Endothelial cell (in vitro differentiated cells): ENCODE measurements around the gene VPS13D. TPM values are rescaled to one million over a fixed set of nuclear protein-coding genes. Genes with fewer than 3 reads are reported as not detected.

Experiments used
- DNase-seq: peaks from one replicate; pipeline ENCODE4 v3.0.0; 2021; ENCODE audit warnings: low spot score
- H3K27ac Mint-ChIP-seq: one replicate; pipeline ENCODE4 v1.8.0; 2021; ENCODE audit warnings: mixed read lengths, inconsistent platforms; ENCODE audit not compliant: unreplicated experiment
- H3K27me3 Mint-ChIP-seq: one replicate; pipeline ENCODE4 v1.8.0; 2021; ENCODE audit warnings: mild to moderate bottlenecking, moderate library complexity, mixed read lengths, inconsistent platforms; ENCODE audit not compliant: unreplicated experiment
- H3K36me3 Mint-ChIP-seq: one replicate; pipeline ENCODE4 v1.8.0; 2021; ENCODE audit warnings: mild to moderate bottlenecking, low read depth, mixed read lengths, inconsistent platforms; ENCODE audit not compliant: unreplicated experiment
- H3K4me1 Mint-ChIP-seq: one replicate; pipeline ENCODE4 v1.8.0; 2021; ENCODE audit warnings: mild to moderate bottlenecking, mixed read lengths, inconsistent platforms; ENCODE audit not compliant: unreplicated experiment
- H3K4me3 Mint-ChIP-seq: one replicate; pipeline ENCODE4 v1.8.0; 2021; ENCODE audit warnings: mild to moderate bottlenecking, mixed read lengths, inconsistent platforms; ENCODE audit not compliant: unreplicated experiment
- H3K9me3 Mint-ChIP-seq: one replicate; pipeline ENCODE4 v1.8.0; 2021; ENCODE audit warnings: mixed read lengths, inconsistent platforms; ENCODE audit not compliant: unreplicated experiment
- total RNA-seq: library from RNA; stranded (reverse); fragmentation: NEBNext Ultra II Directional; extraction: Animal tissue kit (Norgen Biotek cat#: 25700); gene quantifications from one replicate; pipeline ENCODE4 v1.2.1, GENCODE V29; 2021; ENCODE audit not compliant: unreplicated experiment
- TF ChIP-seq, protein P1 (sequence below): fragments of 200-600 bp; sonication (generic); IDR thresholded peaks from one replicate; pipeline ENCODE4 v1.5.0; 2021; ENCODE audit warnings: antibody characterized with exemption; ENCODE audit not compliant: unreplicated experiment

VPS13D gene
- total RNA-seq, 1 donor from 2014 or later, result 37.8 TPM

DNA sequence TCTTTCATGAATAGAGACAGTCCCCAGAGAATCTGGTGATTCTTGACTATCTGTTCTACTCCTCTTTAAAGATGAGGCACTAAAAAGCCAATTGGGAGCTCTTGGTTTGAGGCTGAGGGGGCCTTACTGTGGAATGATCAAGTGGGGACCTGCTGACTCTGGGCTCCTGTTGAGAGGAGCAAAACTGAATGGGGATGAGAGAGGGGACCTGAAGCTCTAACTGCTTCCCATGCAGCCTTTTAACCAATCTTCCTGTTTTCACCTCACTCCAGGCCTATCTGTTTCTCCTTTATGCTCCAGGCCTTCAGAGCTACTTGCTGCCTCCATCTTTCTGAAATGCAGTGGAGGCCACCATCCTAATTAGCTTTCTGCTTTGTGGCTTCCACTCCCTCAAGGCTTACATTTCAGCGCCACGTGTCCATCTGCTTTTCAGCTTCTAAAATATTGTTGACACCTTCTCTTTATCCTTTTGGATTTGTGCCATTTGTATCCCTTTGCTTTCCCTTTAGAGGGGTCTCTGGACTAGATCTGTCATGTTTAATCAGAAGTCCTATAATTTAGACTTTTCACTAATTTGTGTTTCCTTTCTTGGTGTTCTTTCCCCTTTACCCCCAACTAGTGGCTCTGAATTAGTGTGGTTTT is 242.4 kb downstream of the VPS13D start:
- no peak for DNase-seq
- Mint-ChIP-seq H3K36me3 (peaks cover 31% of the 10 kb centered on the region), H3K27me3 (no peaks in the 10 kb centered on the region), H3K4me3 (no peak overlapping the region), H3K9me3 (no peaks in the 10 kb centered on the region), H3K4me1 (no peaks in the 10 kb centered on the region), H3K27ac (no peak overlapping the region)
- TF ChIP-seq, protein P1, sequence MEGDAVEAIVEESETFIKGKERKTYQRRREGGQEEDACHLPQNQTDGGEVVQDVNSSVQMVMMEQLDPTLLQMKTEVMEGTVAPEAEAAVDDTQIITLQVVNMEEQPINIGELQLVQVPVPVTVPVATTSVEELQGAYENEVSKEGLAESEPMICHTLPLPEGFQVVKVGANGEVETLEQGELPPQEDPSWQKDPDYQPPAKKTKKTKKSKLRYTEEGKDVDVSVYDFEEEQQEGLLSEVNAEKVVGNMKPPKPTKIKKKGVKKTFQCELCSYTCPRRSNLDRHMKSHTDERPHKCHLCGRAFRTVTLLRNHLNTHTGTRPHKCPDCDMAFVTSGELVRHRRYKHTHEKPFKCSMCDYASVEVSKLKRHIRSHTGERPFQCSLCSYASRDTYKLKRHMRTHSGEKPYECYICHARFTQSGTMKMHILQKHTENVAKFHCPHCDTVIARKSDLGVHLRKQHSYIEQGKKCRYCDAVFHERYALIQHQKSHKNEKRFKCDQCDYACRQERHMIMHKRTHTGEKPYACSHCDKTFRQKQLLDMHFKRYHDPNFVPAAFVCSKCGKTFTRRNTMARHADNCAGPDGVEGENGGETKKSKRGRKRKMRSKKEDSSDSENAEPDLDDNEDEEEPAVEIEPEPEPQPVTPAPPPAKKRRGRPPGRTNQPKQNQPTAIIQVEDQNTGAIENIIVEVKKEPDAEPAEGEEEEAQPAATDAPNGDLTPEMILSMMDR, result no peak

DNA sequence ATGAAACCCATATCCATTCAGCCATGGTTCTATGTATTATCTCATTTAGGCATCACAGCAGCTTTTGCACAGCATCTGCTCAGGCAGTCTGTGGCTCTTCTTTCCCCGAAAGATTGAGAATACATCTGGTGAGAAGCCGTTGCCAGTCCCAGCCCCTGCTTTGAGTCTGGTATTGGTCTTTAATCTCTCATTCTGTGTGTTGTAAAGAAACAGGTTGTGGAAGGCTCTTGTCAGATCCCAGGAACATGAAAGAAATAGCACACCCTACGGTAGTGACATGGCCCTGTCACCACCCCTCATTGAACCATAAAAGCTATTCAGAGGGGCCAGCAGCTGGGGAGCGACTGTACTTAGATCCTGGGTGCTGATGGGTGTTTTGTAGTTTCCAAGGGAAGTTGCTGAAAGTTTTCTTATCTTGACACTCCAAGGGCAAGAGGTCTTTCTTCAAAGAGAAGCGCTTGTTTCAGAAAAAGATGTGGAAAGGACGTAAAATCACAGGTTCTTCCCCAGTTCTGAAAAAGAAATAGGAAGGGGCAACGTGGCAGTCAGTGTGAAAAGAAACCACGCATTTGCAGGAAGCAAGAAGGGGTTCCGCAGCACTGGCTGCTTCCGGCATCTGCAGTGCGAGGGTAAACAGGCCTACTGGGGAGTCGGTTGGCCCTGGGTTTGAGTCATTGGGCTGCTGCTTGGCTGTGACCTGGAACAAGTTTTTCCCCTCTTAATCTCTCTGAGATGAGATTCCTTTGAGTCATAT is 243.1 kb downstream of the VPS13D start:
- Mint-ChIP-seq H3K4me1 (peaks cover 3% of the 10 kb centered on the region), H3K9me3 (no peaks in the 10 kb centered on the region), H3K36me3 (peaks cover 31% of the 10 kb centered on the region), H3K27ac (no peak overlapping the region), H3K27me3 (no peaks in the 10 kb centered on the region), H3K4me3 (no peak overlapping the region)
- no peak for DNase-seq
- TF ChIP-seq, protein P1, result no peak

DNA sequence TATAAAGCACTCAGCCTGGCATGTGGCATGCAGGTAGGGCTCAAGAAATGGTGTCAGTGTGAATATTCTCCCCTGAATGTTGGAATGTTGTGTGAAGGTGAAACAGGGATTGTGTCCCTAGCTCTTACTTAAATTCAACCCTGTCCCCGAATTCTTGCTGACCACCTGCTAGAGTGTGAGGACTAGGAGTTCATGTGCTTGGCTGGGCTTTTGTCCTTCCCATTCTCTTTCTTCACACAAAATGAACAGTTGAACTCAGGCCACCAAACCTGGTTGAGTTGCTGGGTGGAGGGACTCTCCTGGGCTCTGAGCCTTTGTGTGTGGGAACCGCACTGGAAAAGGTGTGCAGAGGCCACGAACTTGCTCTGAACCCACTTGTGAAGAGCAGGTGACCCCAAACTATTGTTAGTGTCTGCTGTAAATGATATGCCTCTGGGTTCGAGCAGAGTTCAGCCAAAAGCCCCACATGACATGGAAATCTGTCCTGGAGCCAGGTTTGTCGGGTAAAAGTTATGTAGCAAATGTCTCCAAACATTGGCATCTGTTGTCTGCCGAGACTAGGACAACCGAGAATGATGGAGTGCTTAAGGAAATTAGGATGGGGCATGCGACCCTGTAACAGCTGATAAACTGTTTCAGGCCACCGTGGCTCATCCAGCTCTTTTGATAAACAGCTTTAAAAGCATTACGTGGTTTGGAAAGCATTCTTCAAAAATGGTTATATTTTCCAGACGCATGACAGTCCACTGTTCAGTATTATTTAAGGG is 243.9 kb downstream of the VPS13D start:
- Mint-ChIP-seq H3K4me1 (peaks cover 11% of the 10 kb centered on the region), H3K9me3 (no peaks in the 10 kb centered on the region), H3K4me3 (no peak overlapping the region), H3K27ac (no peak overlapping the region), H3K27me3 (no peaks in the 10 kb centered on the region), H3K36me3 (peaks cover 31% of the 10 kb centered on the region)
- TF ChIP-seq, protein P1, result no peak
- DNase-seq, result no peak

DNA sequence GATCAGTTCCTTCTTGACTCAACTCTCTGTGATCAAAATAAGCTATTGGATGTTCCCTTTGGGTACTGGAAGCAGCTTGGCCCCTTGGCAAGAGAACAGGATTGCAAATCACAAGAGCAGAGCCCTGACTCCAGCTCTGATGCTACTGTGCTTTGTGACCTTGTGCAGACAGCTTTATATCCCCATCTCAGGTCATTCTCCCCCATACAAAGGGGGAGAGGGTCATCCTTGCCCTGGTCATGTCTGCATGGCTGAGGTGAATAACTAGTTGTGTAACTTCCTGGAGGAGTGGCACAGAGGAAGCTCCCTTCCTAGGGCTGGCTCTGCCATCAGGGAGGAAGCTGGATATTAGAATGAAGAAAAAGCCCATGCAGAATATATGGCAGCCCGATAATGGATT is 245.3 kb downstream of the VPS13D start:
- no peak for DNase-seq
- Mint-ChIP-seq H3K4me1 (peaks cover 17% of the 10 kb centered on the region), H3K9me3 (no peaks in the 10 kb centered on the region), H3K4me3 (no peak overlapping the region), H3K36me3 (peaks cover 38% of the 10 kb centered on the region), H3K27ac (no peak overlapping the region), H3K27me3 (no peaks in the 10 kb centered on the region)
- TF ChIP-seq, protein P1, result no peak
